ENCODE results near the gene POFUT2. TPM values are rescaled to one million over a fixed set of nuclear protein-coding genes. Genes with fewer than 3 reads are reported as not detected.

Gene POFUT2
- total RNA-seq, 2 donors from 2014 or later = 49.0 to 73.3 TPM

GRCh38 chr21:45217010-45217409 is 70.7 kb downstream of the POFUT2 start:
- no peak overlapping the region for H3K4me3 Mint-ChIP-seq
- DNase-seq = no peak
- Histone ChIP-seq H3K36me3 (ENCODE audit: control insufficient read depth, insufficient read depth, low read length) (no peaks in the 10 kb centered on the region), H3K9ac (ENCODE audit: extremely low read depth, low read length, poor library complexity, severe bottlenecking) (no peak overlapping the region), H3K27me3 (ENCODE audit: control insufficient read depth, insufficient read depth, low read length, poor library complexity, severe bottlenecking) (no peaks in the 10 kb centered on the region), H3K27ac (ENCODE audit: low read depth, low read length) (no peak overlapping the region), H3K9me3 (ENCODE audit: control insufficient read depth, low read length) (peaks cover 4% of the 10 kb centered on the region), H3K4me1 (ENCODE audit: control insufficient read depth, insufficient read depth, low read length) (no peaks in the 10 kb centered on the region), H3K4me3 (ENCODE audit: low read length) (no peak overlapping the region)
- H3K36me3 Mint-ChIP-seq (ENCODE audit: low read depth) = peaks cover 6% of the 10 kb centered on the region
- H3K4me1 Mint-ChIP-seq = no peaks in the 10 kb centered on the region
- WGBS, 2 experiments (ENCODE audit: insufficient coverage in 1 of 2, insufficient read length in 1 of 2) = no CpG with 5 or more reads among the region's 1 CpG
- peaks cover 24% of the 10 kb centered on the region for H3K9me3 Mint-ChIP-seq
- no peak for TF ChIP-seq CTCF (conservative IDR thresholded peaks at IDR 0.05)
- H3K27ac Mint-ChIP-seq = no peak overlapping the region
- no peaks in the 10 kb centered on the region for H3K27me3 Mint-ChIP-seq (ENCODE audit: insufficient read depth)

DNA sequence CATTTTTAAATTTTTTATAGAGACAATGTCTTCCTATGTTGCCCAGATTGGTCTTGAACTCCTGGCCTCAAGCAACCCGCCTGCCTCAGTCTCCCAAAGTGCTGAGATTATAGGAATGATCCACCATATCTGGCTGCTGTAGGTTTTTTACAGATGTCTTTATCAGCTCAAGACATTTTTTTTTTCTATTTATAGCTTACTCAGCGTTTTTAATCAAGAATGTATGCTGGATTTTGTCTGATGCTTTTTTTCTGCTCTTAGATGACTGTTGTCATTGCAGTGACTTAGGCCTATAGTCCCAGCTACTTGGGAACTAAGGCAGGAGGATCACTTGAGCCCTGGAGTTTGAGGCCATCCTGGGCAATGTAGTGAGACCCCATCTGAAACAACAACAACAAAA is 72.5 kb downstream of the POFUT2 start:
- Histone ChIP-seq H3K4me3 (ENCODE audit: low read length) (no peak overlapping the region), H3K9ac (ENCODE audit: extremely low read depth, low read length, poor library complexity, severe bottlenecking) (no peak overlapping the region), H3K27ac (ENCODE audit: low read depth, low read length) (no peak overlapping the region), H3K36me3 (ENCODE audit: control insufficient read depth, insufficient read depth, low read length) (no peaks in the 10 kb centered on the region), H3K27me3 (ENCODE audit: control insufficient read depth, insufficient read depth, low read length, poor library complexity, severe bottlenecking) (no peaks in the 10 kb centered on the region), H3K9me3 (ENCODE audit: control insufficient read depth, low read length) (peaks cover 4% of the 10 kb centered on the region), H3K4me1 (ENCODE audit: control insufficient read depth, insufficient read depth, low read length) (no peaks in the 10 kb centered on the region)
- H3K4me1 Mint-ChIP-seq = peaks cover 3% of the 10 kb centered on the region
- no peak overlapping the region for H3K27ac Mint-ChIP-seq
- no peaks in the 10 kb centered on the region for H3K27me3 Mint-ChIP-seq (ENCODE audit: insufficient read depth)
- H3K36me3 Mint-ChIP-seq (ENCODE audit: low read depth) = peaks cover 6% of the 10 kb centered on the region
- 94 to 100% methylated on average over 1 to 2 of the region's 2 CpGs for WGBS, 2 experiments (ENCODE audit: insufficient coverage in 1 of 2, insufficient read length in 1 of 2)
- no peak for DNase-seq
- TF ChIP-seq CTCF (conservative IDR thresholded peaks at IDR 0.05) = no peak
- H3K9me3 Mint-ChIP-seq = peaks cover 24% of the 10 kb centered on the region
- no peak overlapping the region for H3K4me3 Mint-ChIP-seq

Other genes with a start within 250 kb of the POFUT2 start
- 10 to 100 TPM; 11.5 to 20.1 TPM for gene ADARB1, start 213.3 kb downstream of the POFUT2 start, total RNA-seq
- gene COL18A1, start 117.3 kb upstream of the POFUT2 start, total RNA-seq = 100 to 1,000 TPM; 332 to 398 TPM

Measured in endodermal cell (in vitro differentiated cells).